K562 (cell line): ENCODE data around the gene DNMT1. TPM values are rescaled to one million over a fixed set of nuclear protein-coding genes. Genes with fewer than 3 reads are reported as not detected.
A peak's percentile ranks its signal among the peaks of the same experiment; 100 is the strongest.

Experiments used
- C11orf30 ChIP-seq: fragments of 450-650 bp; IDR thresholded peaks from 2 replicates; pipeline ENCODE4 v1.6.1; 2016; ENCODE audit warnings: low read depth, mild to moderate bottlenecking
- CTCF ChIP-seq, 3 experiments: IDR thresholded peaks in 2 of 3; conservative IDR thresholded peaks in 1 of 3; 2 replicates each; pipeline ENCODE4 v1.5.1; 2011 to 2012; ENCODE audit warnings: low read length in 3 of 3, mild to moderate bottlenecking in 3 of 3, control low read depth in 2 of 3, improper control_type of control experiment in 1 of 3, inconsistent platforms in 1 of 3, low read depth in 1 of 3, mixed read lengths in 1 of 3, moderate library complexity in 1 of 3; ENCODE audit not compliant: insufficient read depth in 2 of 3
- CXXC5 ChIP-seq: fragments of 250-450 bp; sonication (Bioruptor Pico); IDR thresholded peaks from 2 replicates; pipeline ENCODE4 v1.8.0; 2022; ENCODE audit warnings: inconsistent platforms, mild to moderate bottlenecking, moderate library complexity
- GABPB1 ChIP-seq: sonication (generic); formaldehyde crosslinking; IDR thresholded peaks from 2 replicates; pipeline ENCODE4 v1.8.0; 2022; ENCODE audit warnings: mild to moderate bottlenecking, missing genetic modification reagents
- JUND ChIP-seq, 2 experiments: IDR thresholded peaks; 2 replicates in 1 of 2; 3 replicates in 1 of 2; pipeline ENCODE4 v1.6.1; 2011; ENCODE audit warnings: borderline replicate concordance in 2 of 2, low read depth in 2 of 2, low read length in 2 of 2, improper control_type of control experiment in 1 of 2, missing biosample characterization in 1 of 2, missing genetic modification characterization in 1 of 2, missing genetic modification reagents in 1 of 2
- KLF1 ChIP-seq: fragments of 450-650 bp; IDR thresholded peaks from 2 replicates; pipeline ENCODE4 v1.6.1; 2016; ENCODE audit warnings: missing genetic modification characterization, missing compliant biosample characterization
- LARP7 ChIP-seq: fragments of 450-650 bp; IDR thresholded peaks from 2 replicates; pipeline ENCODE4 v1.6.1; 2016
- NBN ChIP-seq: fragments of 450-650 bp; IDR thresholded peaks from 2 replicates; pipeline ENCODE4 v1.6.1; 2016; ENCODE audit warnings: low read depth, mild to moderate bottlenecking
- NFRKB ChIP-seq: fragments of 450-650 bp; IDR thresholded peaks from 2 replicates; pipeline ENCODE4 v1.6.1; 2016; ENCODE audit warnings: low read depth
- POLR2AphosphoS5 ChIP-seq: IDR thresholded peaks from 2 replicates; pipeline ENCODE4 v1.6.1; 2011; ENCODE audit warnings: mild to moderate bottlenecking, low read depth, low read length, moderate library complexity; ENCODE audit not compliant: control insufficient read depth, insufficient read depth
- SAP30 ChIP-seq: fragments of 200-600 bp; sonication (generic); IDR thresholded peaks from 2 replicates; pipeline ENCODE4 v1.6.1; 2012; ENCODE audit warnings: borderline replicate concordance, low read depth, mild to moderate bottlenecking, moderate library complexity, low read length, control low read depth, inconsistent platforms; ENCODE audit not compliant: insufficient read depth, poor library complexity, severe bottlenecking
- USF2 ChIP-seq: sonication (generic); formaldehyde crosslinking; IDR thresholded peaks from 2 replicates; pipeline ENCODE4 v1.5.0; 2020; ENCODE audit warnings: missing genetic modification reagents
- ZNF224 ChIP-seq: sonication (generic); formaldehyde crosslinking; IDR thresholded peaks from 2 replicates; pipeline ENCODE4 v1.8.0; 2022; ENCODE audit warnings: mild to moderate bottlenecking, missing genetic modification reagents
- ZNF280B ChIP-seq: fragments of 250-450 bp; sonication (Bioruptor Pico); IDR thresholded peaks from 2 replicates; pipeline ENCODE4 v1.5.1; 2021; ENCODE audit warnings: mild to moderate bottlenecking
- ZNF436 ChIP-seq: fragments of 250-450, 450-650 bp; sonication (Bioruptor Pico); formaldehyde crosslinking; IDR thresholded peaks from 2 replicates; pipeline ENCODE4 v1.7.0; 2020; ENCODE audit warnings: mild to moderate bottlenecking
- ZNF592 ChIP-seq: fragments of 450-650 bp; IDR thresholded peaks from 2 replicates; pipeline ENCODE4 v1.6.1; 2017; ENCODE audit warnings: antibody characterized with exemption, mild to moderate bottlenecking
- polyA plus RNA-seq, 8 experiments: library from polyadenylated mRNA; depleted of rRNA in 4 of 8; stranded (reverse) in 5 of 8; unstranded in 3 of 8; fragments of >200 nt; fragmentation: Nextera tagmentation in 2 of 8; fragmentation: Illumina TruSeq in 1 of 8; extraction: Ambion mirVana in 2 of 8; extraction: Trizol in 1 of 8; gene quantifications; 2 replicates each; pipeline versions ENCODE4 v1.2.1 to v1.2.3, GENCODE V29; 2011 to 2014; ENCODE audit warnings: inconsistent platforms in 1 of 8, missing spikeins in 1 of 8
- total RNA-seq, 7 experiments: library from RNA; depleted of rRNA in 6 of 7; stranded (reverse); fragments of >200 nt in 6 of 7; fragmentation: Illumina TruSeq in 2 of 7; extraction: Trizol in 2 of 7; gene quantifications; 2 replicates each; pipeline versions ENCODE4 v1.2.1 to v1.2.3, GENCODE V29; 2011 to 2021; ENCODE audit warnings: low replicate concordance in 1 of 7
- TF ChIP-seq, protein P1 (sequence below): fragments of 450-650 bp; formaldehyde crosslinking; conservative IDR thresholded peaks from 2 replicates; pipeline ENCODE4 v1.4.0; 2022; ENCODE audit warnings: mild to moderate bottlenecking, missing genetic modification characterization

Gene DNMT1
- total and polyA plus RNA-seq, 9 of the 15 experiments (the other 6 are each of a cell fraction or from before 2014, with no cell fraction given): 80.1 to 271 (median 121) TPM

DNA sequence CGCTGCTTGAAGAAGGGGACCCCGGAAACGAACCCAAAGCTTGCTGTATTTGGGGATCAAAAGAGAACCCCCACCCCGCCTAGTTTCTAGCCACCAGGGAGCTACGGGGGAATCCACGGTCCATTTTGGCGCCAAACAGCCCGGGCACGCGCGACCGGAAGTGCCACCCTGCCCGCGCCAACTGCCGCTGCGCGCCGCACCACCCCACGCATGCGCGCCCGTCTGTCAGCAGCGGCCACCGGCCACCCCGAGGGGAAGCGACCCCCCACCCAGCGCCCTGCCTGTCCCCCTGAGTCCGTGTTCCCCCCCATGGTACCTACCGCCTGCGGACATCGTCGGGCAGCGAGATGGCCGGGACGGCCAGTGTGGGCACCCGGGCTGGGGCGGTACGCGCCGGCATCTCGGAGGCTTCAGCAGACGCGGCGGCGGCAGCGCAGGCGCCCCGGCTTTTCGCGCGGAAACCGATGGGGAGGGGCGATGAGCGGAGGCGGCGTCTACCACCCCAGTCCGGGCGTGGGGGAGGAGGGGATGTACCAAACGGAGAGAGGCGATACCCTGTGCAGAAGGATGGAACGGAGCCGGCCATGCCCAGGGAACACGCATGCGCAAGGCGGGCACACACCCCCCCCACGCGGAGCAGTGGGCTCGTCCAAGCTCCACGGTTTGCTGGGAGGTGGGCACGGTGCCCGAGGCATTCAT, at the start of gene DNMT1 (continued):
- TF ChIP-seq CTCF (IDR thresholded peaks at IDR 0.05 in 2 of 3, conservative IDR thresholded peaks at IDR 0.05 in 1 of 3; ENCODE audit: insufficient read depth in 2 of 3, low read depth in 1 of 3, low read length in 3 of 3): peak in 1 of 3 experiments; percentile 7; a peak in 1 of 6 replicates
- TF ChIP-seq GABPB1 (CRISPR knock-in tag): peak; percentile 92
- no peak for TF ChIP-seq LARP7
- peak; percentile 92 for TF ChIP-seq POLR2AphosphoS5
- no peak for TF ChIP-seq ZNF592
- TF ChIP-seq, protein P1, sequence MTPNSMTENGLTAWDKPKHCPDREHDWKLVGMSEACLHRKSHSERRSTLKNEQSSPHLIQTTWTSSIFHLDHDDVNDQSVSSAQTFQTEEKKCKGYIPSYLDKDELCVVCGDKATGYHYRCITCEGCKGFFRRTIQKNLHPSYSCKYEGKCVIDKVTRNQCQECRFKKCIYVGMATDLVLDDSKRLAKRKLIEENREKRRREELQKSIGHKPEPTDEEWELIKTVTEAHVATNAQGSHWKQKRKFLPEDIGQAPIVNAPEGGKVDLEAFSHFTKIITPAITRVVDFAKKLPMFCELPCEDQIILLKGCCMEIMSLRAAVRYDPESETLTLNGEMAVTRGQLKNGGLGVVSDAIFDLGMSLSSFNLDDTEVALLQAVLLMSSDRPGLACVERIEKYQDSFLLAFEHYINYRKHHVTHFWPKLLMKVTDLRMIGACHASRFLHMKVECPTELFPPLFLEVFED (CRISPR knock-in tag): 0 out of 2 replicates have a peak, but pooled peaks have one; percentile 19
- no peak for TF ChIP-seq USF2
- TF ChIP-seq SAP30: no peak
- TF ChIP-seq CXXC5 (CRISPR knock-in tag): peak; percentile 81
- no peak for TF ChIP-seq ZNF280B (CRISPR knock-in tag)
- peak; percentile 45; the same call in 1 of the 2 replicates for TF ChIP-seq KLF1 (tag)
- TF ChIP-seq ZNF224 (CRISPR knock-in tag): no peak
- TF ChIP-seq NBN: no peak
- peak; percentile 100 for TF ChIP-seq JUND (IDR thresholded peaks at IDR 0.05; ENCODE audit: borderline replicate concordance, low read depth, low read length)
- TF ChIP-seq JUND (tag; IDR thresholded peaks at IDR 0.05; ENCODE audit: borderline replicate concordance, low read depth, low read length): no peak; the same call in 2 of the 3 replicates
- peak; percentile 53 for TF ChIP-seq C11orf30
- no peak for TF ChIP-seq ZNF436 (CRISPR knock-in tag)
- TF ChIP-seq NFRKB: no peak
